GM12801 (cell line): Measurements from ENCODE around the gene TGFB3.

Experiments used
- TF ChIP-seq, protein P1 (sequence below): IDR thresholded peaks from one replicate; pipeline ENCODE4 v1.5.1; 2011; ENCODE audit warnings: control low read depth; ENCODE audit not compliant: insufficient read length; ENCODE audit errors: extremely low read depth

The TGFB3 gene

DNA sequence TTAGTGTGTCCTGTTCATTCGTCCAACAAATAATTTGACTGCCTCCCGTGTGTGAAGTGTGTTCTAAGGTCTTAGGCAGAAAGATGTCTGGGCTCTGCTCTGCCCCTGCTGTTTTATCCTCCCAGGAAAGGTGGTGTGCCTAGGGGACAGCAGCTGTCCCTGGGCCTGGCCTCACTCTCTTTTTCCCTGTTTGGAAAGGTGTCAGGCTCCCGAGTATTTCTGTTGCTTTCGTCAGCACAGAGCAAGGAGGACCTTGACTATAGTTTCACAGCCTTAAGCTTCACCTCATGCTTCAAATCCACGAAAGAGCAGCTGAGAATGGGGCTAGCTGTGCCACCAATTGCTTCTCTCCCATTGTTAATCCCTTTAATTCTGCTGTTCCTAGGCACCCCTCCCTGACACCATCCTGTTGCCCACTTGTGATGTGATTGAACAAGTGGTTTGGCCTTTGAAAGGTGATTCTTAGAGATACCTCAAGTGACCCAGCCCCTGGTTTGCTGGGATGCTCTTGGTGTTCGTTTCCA, 54.2 kb downstream of the TGFB3 start:
- TF ChIP-seq, protein P1, sequence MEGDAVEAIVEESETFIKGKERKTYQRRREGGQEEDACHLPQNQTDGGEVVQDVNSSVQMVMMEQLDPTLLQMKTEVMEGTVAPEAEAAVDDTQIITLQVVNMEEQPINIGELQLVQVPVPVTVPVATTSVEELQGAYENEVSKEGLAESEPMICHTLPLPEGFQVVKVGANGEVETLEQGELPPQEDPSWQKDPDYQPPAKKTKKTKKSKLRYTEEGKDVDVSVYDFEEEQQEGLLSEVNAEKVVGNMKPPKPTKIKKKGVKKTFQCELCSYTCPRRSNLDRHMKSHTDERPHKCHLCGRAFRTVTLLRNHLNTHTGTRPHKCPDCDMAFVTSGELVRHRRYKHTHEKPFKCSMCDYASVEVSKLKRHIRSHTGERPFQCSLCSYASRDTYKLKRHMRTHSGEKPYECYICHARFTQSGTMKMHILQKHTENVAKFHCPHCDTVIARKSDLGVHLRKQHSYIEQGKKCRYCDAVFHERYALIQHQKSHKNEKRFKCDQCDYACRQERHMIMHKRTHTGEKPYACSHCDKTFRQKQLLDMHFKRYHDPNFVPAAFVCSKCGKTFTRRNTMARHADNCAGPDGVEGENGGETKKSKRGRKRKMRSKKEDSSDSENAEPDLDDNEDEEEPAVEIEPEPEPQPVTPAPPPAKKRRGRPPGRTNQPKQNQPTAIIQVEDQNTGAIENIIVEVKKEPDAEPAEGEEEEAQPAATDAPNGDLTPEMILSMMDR, result no peak

GRCh38 chr14:75926431-75927115, 55.2 kb downstream of the TGFB3 start:
- TF ChIP-seq, protein P1, result no peak

DNA sequence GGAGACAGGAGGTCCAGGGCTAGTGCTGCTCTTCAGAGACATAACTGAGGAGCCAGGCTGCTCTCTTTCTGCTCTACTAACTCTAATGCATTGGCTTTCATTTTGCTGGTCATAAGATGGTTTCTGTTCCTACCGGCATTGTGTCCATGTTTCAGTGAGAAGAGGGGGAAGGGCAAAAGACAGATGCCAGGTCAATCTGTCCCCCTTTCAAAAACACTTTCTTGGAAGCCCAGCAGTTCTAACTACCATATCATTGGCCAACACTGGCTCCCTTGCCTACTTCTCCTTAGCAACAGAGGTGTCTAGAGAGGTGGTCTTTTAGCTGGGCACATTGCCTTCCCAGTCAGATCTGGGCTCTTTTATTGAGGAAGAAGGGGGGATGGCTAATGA, 63.9 kb downstream of the TGFB3 start:
- TF ChIP-seq, protein P1, result no peak

DNA sequence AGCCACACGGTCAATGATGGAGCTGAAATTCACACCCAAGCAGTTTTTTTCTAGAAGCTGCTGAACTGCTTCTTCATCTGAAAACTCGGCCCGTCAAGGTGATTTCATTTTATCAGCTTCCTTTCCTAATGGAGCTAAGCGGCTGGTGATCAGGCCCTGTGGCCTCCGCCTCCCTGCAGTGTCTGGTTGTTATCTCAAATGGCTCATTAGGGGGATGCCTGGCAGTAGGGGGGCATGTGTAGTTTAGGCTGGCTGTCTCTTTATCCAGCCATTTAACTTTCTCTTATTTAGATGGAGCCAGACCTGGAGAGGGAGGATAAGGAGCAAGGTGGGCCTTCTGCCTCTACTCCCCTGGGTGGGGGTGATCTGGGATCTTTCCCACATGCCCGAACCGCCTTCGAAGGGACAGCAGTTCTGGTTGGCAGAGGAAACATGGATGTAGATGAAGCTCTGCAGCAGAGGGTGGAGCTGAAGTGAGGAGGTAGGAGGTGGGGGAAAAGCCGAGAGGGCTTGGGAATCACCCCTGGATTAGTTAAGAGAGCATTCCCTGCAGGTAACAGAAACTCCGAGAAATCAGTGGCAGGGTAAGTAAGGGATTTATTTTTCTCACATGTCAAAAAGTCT, 64.4 kb downstream of the TGFB3 start:
- TF ChIP-seq, protein P1, result no peak

- TF ChIP-seq, protein P1, result no peak
Observed at GRCh38 chr14:75915045-75915444, 66.8 kb downstream of the TGFB3 start.

GRCh38 chr14:75913183-75913582, 68.6 kb downstream of the TGFB3 start:
- TF ChIP-seq, protein P1, result no peak

- TF ChIP-seq, protein P1, result no peak
Observed at GRCh38 chr14:75911883-75912282, 69.9 kb downstream of the TGFB3 start.
